Pulmonary artery endothelial cell (primary cell): Measurements from ENCODE around the gene DGKI. TPM values are rescaled to one million over a fixed set of nuclear protein-coding genes. Genes with fewer than 3 reads are reported as not detected.

Source experiments
- DNase-seq: peaks from one replicate; pipeline ENCODE4 v3.0.0-alpha.2; 2011; ENCODE audit warnings: low read depth, low spot score
- total RNA-seq: library from RNA; depleted of rRNA; stranded (reverse); fragments of >200 nt; gene quantifications from 2 replicates; pipeline ENCODE4 v1.2.3, GENCODE V29; 2014

DGKI gene
- total RNA-seq, 1 donor from 2014 or later, result 0.33 TPM

DNA sequence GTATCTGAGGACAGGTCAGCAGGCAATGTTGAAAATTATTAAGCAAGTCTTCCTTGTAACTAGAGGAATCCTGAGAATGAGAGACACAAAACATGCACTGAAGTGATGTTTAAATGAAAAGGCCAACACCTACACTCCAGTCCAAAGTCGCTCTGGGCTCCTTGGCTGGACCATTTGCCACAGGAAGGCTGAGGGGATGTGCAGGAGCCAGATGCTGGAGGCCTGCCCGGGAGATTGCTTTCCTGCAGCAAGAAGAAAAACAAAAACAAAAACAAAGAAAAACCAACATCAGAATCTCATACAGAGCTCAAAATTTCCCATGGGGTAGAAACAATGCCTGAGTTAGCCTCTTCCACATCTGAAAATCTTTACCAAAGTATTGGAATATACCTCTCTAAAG, 157.0 kb downstream of the DGKI start:
- DNase-seq, result no peak

DNA sequence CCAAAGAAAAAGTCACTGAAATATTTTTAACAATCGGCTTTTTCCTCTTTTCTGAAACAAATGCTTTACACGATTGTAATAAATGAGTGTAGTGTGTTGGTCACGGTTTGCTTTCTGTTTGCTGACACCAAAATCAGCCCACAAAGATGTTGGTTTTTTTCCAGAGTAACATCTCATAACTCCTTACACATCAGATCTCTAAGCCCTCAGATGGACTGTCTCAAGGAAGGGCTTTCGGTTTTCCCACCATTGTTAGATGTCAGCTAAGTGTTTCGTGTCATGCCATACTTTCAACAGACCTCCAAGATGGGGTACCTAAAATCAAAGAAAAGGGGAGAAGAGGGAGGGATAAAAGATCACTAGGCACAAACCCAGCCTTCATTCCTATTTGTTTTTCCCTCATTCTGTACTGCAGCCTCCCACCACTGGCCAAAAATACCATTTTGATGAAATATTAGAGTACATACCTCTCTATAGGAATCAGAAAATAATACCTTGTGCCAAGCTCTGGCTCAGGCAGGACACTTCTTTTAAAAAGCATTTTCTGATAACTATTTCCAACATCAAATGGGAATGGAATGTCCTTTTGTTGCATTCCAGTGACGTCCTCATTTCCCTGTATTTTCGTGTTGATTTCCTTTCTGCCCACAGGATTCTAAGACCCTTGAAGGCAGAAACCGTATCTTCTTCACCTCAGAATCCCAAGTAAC, 159.1 kb downstream of the DGKI start:
- peak; percentile 66 for DNase-seq

DNA sequence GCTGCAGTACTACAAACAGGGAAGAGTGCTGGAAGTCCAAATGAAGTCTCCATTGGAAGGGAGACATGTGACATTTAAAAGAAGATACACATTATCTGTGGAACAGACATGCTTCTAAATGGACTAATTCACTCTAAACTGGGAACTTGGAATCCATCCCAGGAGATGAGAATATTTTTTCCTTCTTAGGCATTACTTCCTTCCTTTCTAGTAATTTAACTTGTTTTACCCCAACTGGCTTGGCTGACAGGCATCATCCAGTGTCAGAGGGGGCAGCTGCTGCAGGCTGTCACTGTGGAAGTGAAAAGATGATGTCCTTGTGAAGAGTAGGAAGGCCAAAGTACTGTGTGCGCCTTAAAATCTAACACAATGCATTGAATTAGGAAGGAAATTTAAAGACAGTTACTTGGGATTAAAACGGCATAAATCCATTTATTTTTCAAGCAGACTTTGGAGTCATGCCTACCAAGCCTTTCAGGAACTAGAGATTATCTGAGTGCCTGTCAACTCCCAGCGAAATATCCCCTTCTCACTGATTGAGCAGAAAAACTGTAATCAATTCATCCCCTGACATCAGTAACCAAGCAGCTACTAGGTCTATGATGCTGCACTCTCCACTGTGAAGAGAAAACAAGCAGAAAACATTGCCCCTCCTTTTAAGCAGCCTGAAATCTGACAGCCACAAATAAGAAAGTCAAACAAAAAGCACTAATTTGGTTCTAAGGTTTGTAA, 161.2 kb downstream of the DGKI start:
- no peak for DNase-seq

DNA sequence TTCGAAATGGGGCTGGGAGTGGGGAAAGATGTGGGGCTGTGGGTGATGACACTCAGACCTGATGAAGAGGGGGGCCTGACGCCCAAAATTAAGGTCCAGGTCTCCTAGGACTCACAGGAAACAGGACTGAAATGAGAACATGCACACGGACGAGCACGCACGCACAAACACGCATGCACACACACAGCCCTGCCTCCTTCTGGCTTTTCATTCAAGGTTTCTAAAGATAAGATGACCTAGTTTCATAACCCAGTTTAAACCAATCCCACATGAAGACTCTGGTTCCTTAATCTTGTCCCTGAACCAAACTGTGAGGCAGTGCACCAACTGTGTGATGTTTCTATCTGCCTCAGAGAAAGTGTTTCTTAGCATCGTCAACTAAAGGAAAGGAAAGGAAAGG, 162.0 kb downstream of the DGKI start:
- DNase-seq, result no peak

DNA sequence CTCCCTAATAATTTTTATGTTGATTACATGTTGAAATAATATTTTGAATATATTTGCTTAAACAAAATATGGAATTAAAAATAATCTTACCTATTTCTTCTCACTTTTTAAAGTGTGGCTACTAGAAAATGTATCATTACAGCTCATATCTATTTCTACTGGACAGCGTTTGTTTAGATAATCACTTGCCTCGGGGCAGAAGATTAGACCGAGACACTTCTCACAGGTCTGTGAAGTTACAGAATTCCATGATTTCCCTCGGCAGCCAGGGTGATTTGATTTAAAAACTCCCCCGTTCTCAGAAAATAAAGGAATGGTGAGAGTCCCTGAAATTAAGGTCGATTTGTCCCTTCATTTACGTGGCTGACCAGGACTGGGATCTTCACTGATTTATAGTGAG, 162.5 kb downstream of the DGKI start:
- no peak for DNase-seq

DNA sequence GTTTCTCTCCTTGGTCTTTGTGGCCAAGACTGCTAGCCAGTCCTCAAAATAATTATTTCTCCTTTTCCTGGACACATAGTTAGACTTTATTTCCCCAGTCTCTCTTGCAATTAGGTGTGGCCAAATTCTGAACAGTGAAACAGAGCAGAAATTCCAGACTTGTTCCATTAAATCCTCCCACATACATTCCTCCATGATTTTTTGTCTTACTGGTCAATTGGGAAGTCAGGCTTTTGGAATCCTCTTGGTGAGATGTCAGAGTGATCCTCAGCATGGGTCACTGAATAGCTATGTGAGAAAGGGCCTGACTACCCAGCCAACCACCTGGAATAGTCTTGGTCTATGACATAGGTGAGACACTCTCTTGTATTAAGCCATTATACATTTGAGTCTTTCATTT, 164.2 kb downstream of the DGKI start:
- DNase-seq, result no peak

DNA sequence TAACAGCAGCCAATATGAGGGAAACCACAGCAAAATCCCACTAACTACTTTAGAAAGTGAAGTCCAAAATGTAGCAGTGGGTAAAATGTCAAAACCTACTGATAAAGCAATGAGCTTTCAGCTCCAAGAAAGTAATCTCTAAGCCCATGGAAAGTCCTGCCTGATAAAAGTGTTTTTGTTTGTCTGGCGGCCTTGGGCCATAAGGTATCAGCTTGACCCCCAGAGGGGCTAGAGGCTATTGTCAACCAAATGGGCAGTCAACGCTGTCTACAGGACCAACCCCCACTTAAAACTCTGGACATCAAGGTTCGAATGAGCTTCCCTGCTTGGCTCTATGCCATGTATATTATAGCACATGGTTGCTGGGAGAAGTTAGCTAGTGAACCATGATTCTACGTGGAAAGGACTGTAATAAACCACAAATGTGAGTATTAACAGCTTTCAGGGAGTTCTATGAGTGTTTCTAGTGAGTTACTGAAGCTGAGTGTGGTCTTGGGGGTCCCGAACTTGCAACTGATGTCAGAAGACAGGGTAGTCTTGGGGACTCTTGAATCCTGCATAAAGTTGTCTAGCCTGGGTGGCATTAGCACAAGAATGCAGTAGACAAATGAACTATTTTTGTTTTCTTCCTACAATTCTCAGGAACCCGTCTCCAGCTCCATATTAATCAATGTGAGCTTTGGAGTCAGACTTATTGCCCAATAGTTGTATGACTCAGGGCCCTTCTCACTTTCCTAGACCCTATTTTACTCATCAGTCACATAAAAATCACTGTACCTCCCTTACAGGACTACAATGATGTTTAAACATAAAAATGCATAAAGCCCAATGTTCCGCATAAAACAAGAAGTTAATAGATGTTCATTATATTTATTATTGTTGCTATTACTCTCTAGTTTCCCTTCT, 164.9 kb downstream of the DGKI start:
- no peak for DNase-seq

DNA sequence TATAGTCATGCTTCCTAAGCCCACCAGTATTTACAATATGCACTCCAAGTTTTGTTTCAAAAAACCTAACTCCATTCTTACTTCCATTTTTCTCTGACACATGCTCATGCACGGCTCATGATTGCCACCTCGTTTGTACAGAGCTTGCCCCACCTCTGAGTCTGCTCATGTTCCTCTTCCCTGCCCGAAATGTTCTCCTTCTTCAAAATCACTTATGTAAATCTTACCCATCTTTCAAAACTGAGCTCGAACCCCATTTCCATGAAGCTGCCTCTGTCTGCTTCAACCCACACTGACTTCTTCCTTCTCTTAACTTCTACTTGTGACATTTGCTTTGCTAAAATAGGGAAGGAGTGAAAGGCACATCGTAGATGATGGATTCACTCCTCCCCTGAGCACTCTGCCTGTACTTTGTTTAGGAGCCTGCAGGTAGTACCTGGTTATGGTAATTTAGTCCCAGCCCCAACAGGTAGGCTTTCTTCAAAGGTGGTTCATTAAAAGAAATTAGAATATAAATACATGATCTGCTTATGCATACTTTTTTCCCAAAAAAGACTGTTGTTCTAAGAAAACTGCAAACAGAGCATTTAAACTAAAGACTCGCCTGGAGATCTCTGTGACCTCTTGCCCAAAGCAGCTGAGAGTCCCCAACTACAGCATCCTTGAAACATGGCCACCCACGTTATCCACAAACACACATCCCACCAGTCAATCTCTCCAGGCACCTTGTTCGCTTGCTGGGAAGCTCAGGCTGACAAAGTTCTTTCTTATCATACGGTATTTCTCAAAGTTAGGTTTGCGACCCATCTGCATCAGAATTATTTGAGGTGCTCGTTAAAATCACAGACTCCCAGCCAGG, 172.0 kb downstream of the DGKI start:
- no peak for DNase-seq

DNA sequence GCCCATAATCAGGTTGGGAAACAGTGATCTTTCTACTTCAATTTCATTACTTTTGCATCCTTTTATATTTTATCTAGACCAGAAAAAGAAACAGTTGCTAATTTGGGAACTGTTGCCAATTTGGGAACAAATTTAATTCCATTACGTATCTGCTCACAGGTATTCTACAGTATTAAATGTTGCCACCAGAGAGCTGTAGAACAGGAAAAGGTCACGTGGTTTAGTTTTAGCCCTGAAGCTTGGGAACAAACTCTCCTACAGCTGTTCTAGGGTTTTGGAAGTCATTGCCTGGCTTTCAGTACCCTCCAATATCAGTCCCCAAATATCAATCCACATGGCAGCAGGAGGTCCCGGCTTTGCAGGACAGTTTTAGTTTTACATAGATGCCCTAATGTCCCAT, 172.7 kb downstream of the DGKI start:
- DNase-seq, result no peak

DNA sequence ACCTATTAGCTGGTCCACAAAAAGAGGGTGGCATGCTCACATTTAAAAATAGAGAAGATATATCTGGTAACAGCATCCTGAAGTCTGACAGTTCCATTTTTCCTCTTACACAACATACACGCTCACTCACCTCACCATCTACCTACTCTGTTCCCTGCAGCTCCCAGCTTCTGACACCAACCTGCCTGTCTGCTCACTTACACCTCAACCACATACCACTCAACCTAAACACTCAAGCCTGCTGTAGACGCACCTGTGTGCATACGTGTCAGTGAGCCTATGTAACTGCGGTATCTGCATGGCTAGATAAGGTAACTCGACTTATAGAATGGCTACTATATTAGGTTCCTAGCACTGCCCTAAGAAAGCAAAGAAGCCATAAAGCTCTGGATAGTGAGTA, 174.9 kb downstream of the DGKI start:
- DNase-seq, result no peak

DNA sequence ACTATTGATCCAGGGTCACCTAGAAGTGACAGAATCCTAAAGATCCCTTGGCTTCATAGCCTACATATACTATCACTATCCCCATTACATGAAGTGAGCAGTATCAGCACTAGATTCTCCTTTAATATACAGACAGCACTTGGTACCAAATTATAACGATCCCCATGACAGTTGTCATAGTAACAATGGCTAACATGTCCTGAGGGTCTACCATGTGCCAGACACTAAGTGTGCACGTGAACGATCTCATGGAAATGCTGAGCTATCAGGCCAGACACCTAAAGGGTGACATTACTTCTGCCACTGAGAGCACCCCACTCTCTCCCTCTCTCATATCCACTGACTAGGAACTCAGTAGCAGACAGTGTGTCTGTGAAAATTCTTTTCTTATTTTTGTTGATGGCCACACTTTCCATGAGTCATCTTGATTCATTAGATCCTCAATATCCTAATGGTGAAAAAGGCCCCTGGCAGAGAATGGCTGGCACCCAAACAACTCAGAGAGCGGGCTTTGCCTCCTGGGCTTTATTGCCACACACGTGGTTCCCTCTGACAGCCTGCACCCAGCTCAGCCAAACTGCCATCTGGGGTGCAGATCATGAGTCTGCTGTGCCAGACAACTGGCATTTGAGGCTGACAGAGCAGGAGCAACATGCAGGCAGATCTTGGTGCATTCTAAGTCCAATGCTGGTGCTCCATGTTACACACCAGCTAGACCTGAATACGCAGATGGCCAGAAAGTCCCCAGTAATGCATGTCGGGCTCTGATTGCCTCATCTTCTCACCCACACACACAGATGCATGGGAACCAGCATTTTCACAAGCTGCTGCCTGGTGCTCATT, 176.3 kb downstream of the DGKI start:
- DNase-seq, result no peak

DNA sequence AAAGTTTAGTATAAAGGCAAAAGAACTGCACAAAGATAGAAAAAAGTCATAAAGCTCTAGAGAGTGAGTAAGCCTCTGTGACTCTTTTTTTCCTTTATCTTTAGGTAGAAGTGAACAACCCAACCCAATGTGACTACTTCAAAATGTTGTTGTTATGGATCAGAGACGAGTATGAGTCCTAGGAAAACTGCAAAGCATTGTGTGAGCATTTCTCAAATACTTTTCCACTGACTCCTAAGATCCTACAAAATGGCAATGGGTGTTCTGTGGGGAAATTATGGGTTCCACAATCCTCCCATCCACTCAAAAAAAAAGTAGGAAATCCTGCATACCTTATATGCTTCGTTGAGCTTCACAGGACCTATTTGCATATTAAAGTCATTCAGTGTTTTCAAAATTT, 177.1 kb downstream of the DGKI start:
- DNase-seq, result no peak

DNA sequence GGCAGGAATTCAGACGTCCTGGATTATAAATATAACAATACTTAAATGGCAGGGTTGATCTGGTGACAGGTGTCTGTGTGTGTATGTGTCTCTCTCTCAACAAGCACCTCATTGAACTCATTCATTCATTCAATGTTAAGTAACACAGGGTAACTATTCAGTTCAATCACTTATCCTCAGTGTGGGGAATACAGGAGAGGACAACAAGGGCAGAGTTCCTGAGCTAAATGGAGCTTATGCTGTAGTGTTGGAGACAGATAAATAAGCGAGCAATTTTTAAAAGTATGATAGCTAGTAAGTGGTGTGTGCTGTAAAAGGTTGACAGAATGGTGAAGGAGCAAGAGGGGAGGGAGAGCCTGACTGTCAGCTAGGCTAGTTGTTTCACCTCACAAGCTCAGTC, 178.4 kb downstream of the DGKI start:
- no peak for DNase-seq

DNA sequence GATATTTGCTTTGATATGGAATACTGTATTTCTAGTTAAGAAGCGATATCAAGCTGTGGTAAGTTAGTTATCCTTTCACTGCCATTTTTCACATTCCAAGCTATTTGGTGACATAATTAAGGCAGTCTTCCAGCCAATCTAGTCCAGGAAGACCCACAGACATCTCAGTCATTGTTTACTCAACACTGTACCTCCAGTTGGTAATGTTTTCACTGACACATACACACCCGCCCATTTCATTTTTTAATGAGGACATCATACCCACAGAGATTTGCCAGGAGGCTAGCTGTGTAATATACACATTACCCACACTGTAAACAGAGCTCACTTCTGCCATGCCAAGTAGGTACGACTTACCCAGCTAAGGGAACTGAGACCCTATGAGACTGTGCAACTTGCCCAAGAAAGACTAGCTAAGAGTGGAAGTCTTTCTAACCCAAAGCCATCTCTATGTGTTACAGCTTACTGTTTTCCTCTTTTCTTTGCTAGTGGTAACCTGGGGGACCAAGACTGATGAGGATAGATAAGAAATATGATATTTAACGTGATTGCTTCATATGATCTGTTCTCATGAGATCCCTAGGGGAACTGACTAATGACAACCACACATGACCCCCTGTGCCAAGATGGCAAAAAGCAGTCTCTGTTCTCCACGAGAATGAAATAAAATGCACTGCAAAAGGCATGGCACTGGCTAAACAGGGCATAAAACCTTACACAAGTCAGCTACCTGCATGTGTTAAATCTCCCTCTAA, 179.0 kb downstream of the DGKI start:
- no peak for DNase-seq

DNA sequence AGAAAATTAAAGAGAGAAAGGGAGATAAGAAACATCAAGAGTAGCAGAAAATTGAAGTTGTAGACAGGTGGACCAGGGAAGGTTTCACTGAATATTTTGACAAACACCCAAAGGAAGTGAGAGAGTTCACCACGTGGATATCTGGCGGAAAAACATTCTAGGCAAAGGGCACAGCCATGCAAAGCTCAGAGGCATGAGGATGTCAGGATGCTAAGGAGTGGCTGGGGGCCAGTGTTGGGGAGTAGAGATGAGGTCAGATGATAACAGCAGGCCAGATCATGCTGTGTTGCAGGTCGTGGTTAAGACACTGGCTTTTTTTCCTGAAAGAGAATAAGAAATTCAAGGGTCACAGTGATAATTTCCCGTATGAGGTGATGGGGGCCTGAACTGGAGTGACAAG, 181.9 kb downstream of the DGKI start:
- no peak for DNase-seq

DNA sequence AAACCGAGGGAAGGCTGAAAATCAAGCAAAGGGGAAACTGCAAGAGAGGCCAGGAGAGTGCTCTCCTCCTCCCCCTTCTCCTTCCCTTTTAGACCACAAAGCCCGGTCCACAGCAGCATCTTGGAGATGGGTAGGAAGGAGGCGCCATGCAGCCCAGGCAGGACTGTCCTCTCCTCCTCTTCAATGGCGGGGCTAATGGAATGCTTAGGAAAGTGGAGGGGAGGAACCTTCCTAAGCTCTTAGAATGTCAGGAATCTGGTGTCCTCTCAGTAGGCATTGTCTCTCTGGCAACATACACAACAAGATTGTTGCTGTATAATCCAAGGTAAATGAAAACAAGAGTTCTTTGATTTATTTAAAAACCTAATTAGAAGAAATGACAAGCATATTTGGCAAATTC, 185.1 kb downstream of the DGKI start:
- no peak for DNase-seq

DNA sequence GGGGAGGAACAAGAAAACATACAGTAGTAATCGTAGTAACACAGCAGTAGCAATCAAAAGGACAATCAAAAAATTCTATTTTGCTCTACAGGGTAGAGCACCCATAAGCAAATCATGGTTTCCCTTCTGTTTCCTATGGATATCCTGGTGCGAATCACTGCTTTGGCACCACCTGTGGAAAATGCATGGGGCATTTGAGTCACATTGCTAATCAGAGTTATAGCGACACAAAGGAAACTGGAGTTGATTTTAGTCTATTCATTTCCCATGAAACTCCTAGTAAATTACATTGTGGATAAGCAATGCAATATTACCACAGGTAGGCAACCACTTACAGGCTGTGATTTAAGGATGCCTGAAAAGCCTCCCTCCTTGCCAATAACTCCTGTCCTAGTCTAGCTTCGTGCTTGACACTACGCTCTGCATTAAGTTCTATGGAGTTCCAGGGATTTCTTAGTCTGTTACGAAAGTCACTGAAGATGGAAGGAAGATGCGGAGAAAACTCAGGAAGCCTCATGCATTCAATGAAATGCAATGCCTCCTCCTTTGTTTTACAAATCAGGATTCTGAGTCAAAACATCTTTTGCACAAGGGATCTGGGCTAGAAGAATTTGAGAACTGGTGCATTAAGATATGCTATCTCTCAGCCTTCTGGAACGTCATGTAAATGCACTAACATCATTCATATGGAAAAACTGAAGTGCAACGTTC, 188.4 kb downstream of the DGKI start:
- peak; percentile 33 for DNase-seq

DNA sequence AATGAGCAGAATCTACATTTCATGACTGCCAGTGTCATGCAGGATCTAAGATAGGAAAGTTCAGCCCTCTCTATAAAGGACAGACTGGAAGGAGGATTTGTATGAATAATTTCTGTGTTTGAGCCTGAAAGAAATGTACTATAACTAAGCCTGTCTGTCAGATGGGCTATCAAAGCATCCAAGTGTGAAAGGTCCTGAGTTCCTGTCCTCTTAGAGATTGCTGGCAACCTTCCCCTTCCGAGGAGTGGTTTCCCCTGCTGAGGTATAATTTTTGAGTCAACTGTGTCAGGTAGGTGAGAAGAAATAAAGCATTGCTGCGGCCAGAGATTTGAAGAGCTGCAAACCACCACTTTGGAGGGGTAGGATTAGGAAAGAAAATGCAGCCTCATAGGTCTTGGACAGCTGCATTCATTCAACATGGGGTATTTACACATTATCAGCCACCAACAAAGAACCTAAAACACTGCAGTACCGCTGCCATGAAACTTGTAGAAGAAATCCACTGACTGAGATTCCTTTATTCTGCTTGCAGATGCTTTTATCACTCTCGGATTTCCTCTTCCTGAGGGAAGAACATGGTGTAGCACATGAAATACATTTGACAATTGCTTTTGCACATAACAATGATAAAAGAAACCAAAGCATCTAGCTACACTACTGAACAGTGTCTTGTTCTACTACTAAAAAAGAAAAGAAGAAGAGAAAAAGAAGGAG, 189.1 kb downstream of the DGKI start:
- no peak for DNase-seq
